DMS53 (cell line): ENCODE data around the gene HOXC9.
A peak's percentile ranks its signal among the peaks of the same experiment; 100 is the strongest.

Experiments used
- DNase-seq: peaks from one replicate; lab custom pipeline; 2025; lab: John Stamatoyannopoulos, UW

The HOXC9 gene

GRCh38 chr12:54015018-54015931 lies 15.3 kb downstream of the HOXC9 start:
- DNase-seq: no peak

- DNase-seq: no peak
These were observed 16.1 kb downstream of the HOXC9 start for GRCh38 chr12:54016051-54016450.

- peak; percentile 27 for DNase-seq
These were observed 16.6 kb downstream of the HOXC9 start for GRCh38 chr12:54016478-54016964.

- peak; percentile 78 for DNase-seq
These were observed 17.2 kb downstream of the HOXC9 start for GRCh38 chr12:54017027-54017788.

- peak; percentile 78 for DNase-seq
These were observed 18.0 kb downstream of the HOXC9 start for GRCh38 chr12:54017878-54018467.

- DNase-seq: no peak
These were observed 18.6 kb downstream of the HOXC9 start for GRCh38 chr12:54018468-54018984.

GRCh38 chr12:54019091-54019811 lies 19.3 kb downstream of the HOXC9 start:
- DNase-seq: no peak

GRCh38 chr12:54019924-54020590 lies 20.1 kb downstream of the HOXC9 start:
- no peak for DNase-seq

GRCh38 chr12:54020591-54021405 lies 20.8 kb downstream of the HOXC9 start:
- no peak for DNase-seq

- peak; percentile 36 for DNase-seq
These were observed 21.6 kb downstream of the HOXC9 start for GRCh38 chr12:54021432-54022013.

- DNase-seq: no peak
These were observed 23.3 kb downstream of the HOXC9 start for GRCh38 chr12:54022960-54023884.

GRCh38 chr12:54024127-54024526 lies 24.2 kb downstream of the HOXC9 start:
- no peak for DNase-seq

GRCh38 chr12:54024581-54025305 lies 24.8 kb downstream of the HOXC9 start:
- DNase-seq: no peak

- DNase-seq: no peak
These were observed 25.8 kb downstream of the HOXC9 start for GRCh38 chr12:54025499-54026405.

GRCh38 chr12:54026640-54027441 lies 26.9 kb downstream of the HOXC9 start:
- no peak for DNase-seq

- DNase-seq: no peak
These were observed 27.5 kb downstream of the HOXC9 start for GRCh38 chr12:54027442-54027786.
